Fibroblast of pulmonary artery (primary cell): Measurements from ENCODE around the gene PRMT3.

ENCODE experiments used
- DNase-seq: peaks from one replicate; pipeline ENCODE4 v3.0.0-alpha.2; 2010; ENCODE audit warnings: low read depth
- H3K4me3 ChIP-seq: replicated peaks from 2 replicates; pipeline ENCODE4 v1.5.1; 2011; ENCODE audit warnings: low read depth, mild to moderate bottlenecking, control low read depth, low read length, moderate library complexity
- TF ChIP-seq, protein P1 (sequence below): IDR thresholded peaks from 2 replicates; pipeline ENCODE4 v1.5.1; 2011; ENCODE audit warnings: mild to moderate bottlenecking, control low read depth, low read length, inconsistent platforms; ENCODE audit errors: missing control alignments

Gene PRMT3

DNA sequence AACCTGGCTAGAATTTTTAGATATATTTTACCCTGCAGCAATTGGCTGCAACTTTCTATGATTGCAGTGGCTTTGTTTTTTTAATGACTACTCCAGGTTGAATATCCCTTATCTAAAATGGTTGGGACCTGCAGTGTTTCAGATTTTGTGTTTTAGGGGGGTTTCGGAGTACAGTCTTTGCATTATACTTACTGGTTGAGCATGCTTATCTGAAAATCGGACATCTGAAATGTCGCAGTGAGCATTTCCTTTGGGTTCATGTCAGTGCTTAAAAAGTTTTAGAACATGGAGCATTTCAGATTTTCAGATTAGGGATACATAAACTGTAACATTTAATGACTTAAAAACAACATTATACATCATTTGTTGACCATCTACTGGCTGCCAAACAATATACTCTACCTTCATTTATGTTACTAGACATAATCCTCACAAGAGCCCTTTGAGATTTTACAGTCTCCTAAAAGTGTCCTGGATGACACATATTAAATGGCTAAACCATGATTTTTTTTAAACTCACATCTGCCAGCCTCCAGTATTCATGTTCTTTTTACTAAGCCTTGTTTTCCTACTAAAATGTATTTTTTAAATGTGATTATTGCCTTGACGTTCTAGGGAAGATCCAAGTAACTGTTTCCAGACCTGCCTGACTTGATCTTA is 66.3 kb downstream of the PRMT3 start:
- TF ChIP-seq, protein P1, sequence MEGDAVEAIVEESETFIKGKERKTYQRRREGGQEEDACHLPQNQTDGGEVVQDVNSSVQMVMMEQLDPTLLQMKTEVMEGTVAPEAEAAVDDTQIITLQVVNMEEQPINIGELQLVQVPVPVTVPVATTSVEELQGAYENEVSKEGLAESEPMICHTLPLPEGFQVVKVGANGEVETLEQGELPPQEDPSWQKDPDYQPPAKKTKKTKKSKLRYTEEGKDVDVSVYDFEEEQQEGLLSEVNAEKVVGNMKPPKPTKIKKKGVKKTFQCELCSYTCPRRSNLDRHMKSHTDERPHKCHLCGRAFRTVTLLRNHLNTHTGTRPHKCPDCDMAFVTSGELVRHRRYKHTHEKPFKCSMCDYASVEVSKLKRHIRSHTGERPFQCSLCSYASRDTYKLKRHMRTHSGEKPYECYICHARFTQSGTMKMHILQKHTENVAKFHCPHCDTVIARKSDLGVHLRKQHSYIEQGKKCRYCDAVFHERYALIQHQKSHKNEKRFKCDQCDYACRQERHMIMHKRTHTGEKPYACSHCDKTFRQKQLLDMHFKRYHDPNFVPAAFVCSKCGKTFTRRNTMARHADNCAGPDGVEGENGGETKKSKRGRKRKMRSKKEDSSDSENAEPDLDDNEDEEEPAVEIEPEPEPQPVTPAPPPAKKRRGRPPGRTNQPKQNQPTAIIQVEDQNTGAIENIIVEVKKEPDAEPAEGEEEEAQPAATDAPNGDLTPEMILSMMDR: no peak
- no peak for DNase-seq
- no peak overlapping the region for H3K4me3 ChIP-seq

DNA sequence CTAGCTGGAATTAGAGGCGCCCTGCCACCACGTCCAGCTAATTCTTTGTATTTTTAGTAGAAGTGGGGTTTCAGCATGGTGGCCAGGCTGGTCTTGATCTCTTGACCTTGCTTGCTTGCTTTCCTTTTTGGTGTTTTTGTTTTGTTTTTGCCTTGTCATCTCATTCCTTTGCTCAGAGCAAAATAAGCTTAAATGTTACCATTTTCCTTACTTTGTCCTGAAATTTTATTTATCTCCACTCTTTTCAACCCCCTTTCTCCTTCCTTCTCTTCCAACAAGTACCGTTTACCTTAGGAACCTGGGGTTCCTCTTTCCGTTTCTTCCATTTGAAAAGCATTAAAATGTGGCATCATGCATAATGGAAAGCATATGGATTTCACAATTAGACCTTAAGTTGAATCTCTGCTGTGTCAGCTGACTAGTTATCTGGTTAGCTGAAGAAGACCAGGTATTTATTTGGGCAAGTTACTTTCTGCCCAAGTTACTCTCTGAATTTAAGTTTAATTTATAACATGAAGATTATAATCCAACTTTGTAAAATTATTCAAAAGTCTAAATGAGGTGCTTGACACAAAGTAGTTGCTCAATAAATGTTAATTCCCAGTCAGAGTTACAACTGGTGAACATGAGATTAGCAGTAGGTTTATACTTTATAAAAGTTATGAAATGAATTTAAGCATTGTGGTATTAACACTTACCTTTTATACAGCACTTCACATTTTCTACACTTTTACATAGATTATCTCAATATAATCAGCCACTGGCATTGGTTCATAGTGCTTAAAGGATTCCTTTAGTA is 69.7 kb downstream of the PRMT3 start:
- DNase-seq: no peak
- H3K4me3 ChIP-seq: no peak overlapping the region
- TF ChIP-seq, protein P1: no peak

DNA sequence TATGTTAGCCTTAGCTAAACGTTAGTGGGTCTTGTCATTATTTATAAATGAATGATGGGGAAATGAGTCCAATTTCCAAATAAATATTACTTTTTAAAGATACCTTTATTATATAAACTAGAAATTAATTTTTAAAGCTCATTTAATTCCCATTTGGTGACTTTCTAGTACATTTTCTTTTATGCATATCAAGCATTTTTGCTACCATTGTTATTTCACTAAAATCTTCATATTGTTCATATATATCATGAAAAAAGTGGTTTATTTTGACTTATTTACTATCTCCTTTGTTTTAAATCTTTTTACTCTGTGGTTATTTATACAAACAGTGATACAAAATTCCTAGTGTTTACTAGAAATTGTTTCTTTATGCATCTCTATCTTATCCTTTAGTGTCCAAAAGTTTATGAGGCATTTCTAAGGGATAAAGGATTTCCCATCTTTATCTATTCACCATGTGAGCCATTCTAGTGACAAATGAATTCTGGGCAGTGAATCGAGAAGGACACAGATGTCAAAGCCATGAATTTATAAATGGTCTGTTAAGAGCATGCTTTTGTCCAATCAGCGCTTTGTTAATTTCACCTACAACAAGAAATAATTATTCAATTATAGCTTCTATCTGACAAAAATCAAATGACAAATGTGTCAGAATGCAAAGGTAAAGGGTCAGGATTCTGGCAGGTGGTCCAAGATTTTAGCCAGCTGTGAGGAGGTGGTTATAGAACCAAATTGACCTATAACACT is 70.6 kb downstream of the PRMT3 start:
- no peak for DNase-seq
- H3K4me3 ChIP-seq: no peak overlapping the region
- TF ChIP-seq, protein P1: no peak

DNA sequence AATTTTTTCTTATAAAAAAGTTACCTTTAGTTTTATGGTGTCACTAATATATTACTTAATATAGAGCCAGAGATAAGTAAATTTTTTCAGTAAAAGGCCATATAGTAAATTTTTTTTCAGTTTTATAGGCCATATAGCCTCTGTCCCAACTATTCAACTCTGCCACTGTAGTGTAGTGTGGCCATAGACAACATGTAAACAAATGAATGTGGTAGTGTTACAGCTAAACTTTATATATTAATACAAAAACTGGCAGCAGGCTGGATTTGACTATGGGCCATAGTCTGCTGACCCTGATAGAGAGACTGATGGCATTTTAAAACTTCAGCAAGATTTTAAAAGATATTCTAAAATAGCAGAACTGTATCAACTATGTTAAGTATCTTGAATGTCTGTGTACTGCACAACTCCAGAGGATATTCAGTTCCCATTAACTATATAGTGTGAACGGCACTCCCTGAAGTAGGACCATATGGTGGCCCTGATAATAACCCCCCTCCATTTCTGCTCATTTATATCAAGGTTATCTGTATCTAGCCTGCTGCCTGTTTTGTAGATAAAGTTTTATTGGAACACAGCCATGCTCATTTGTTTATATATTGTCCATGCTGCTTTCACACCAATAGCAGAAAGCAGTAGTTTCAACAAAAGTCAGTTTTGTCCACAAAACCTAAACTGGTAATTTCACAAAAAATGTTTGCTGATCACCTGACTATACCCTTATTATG is 71.6 kb downstream of the PRMT3 start:
- TF ChIP-seq, protein P1: no peak
- DNase-seq: no peak
- H3K4me3 ChIP-seq: no peak overlapping the region

DNA sequence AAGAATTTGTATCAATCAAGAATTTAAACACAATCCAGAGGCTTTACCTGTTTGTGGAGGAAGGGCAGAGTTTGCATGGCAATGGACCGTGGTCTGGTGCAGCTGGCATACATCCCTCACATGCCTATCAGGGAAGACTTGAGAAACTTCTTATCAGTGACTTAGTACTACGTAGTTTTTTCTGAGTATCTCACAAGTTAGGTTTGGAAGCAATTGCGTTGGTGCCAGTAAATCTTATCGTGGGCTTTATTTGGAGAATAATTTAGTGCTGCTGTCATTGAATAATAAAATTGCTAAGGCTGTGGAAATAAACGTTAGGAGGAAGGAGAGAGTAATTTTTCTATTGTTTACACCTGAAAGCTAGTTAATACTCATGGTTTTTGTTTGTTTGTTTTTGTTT is 72.3 kb downstream of the PRMT3 start:
- H3K4me3 ChIP-seq: no peak overlapping the region
- TF ChIP-seq, protein P1: no peak
- DNase-seq: peak; percentile 46

DNA sequence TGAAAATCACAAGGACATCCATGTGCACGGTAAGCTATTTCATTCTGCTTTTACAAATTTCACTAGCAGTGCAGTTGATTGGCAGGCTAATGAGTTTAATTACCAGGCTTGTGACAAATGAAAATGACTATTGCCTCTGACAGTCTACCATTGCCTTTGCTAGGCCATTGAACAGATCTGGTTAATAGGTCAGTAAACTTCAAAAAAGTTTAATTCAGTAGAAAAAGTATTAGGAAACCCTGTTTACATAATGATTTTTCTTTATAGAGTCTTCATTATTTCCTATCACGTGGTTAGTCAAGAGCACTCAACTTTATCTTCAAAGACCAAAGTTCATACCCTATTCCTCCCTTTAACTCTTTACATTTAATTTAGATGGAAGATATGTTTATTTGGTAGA is 77.0 kb downstream of the PRMT3 start:
- TF ChIP-seq, protein P1: no peak
- H3K4me3 ChIP-seq: no peak overlapping the region
- DNase-seq: no peak
